ENCODE results near the gene MRPS12. TPM values are rescaled to one million over a fixed set of nuclear protein-coding genes. Genes with fewer than 3 reads are reported as not detected.

MRPS12 gene
- total and polyA plus RNA-seq, 2 of the 13 experiments (the other 11 are each of a cell fraction or from before 2014, with no cell fraction given) = 27.5 to 54.8 TPM

DNA sequence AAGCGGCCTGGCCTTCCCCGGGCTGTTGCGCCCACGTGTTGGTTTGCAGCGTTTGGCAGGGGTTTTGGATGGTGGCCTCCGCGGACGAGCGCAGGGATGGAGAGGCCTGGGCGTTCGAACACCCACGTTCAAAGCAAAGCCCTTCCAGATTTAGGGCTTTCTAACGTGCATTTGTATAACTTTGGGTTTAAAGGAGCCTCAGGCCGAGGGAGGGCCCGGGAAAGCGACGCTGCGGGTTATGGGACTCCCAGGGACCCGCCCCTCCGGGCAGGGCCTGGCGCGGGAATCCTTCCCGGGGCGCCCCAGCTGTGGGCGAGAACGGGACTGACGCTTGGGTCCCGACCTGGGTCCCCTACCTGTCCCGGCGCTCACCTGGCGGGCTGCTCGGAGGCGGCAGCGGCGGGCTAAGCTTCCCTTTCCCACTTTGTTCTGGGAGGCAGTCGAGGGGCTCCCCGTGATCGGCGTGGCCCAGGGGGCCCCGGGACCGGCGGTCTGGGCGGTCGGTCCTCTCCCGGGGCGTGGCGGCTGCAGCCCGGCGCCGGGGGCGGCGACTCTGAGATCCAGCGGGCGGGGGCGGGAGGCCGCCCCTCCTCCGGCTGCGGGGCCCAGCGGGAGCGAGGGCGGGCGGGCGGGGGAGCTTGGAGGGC lies 44.6 kb downstream of the MRPS12 start, which contains the start of gene FBXO17 (continued):
- no peak; the same call in 1 of the 2 replicates for TF ChIP-seq ESRRA (CRISPR knock-in tag; IDR thresholded peaks at IDR 0.05; ENCODE audit: low read depth)
- TF ChIP-seq ZNF383 (CRISPR knock-in tag; IDR thresholded peaks at IDR 0.05; ENCODE audit: borderline replicate concordance) = no peak
- TF ChIP-seq ZNF225 (CRISPR knock-in tag; IDR thresholded peaks at IDR 0.05) = 0 out of 2 replicates have a peak, but pooled peaks have one; percentile 8
- TF ChIP-seq ZNF451 (CRISPR knock-in tag; IDR thresholded peaks at IDR 0.05) = 0 out of 2 replicates have a peak, but pooled peaks have one; percentile 72
- TF ChIP-seq SIN3B (IDR thresholded peaks at IDR 0.05; ENCODE audit: low read length) = no peak
- TF ChIP-seq KDM2A (CRISPR knock-in tag; IDR thresholded peaks at IDR 0.05; ENCODE audit: borderline replicate concordance, low read depth) = peak; percentile 74; the same call in 1 of the 2 replicates
- 0 out of 2 replicates have a peak, but pooled peaks have one; percentile 29 for TF ChIP-seq ZNF616 (CRISPR knock-in tag; IDR thresholded peaks at IDR 0.05; ENCODE audit: low read depth)
- no peak for TF ChIP-seq RBAK (CRISPR knock-in tag; IDR thresholded peaks at IDR 0.05)
- TF ChIP-seq TBX2 (CRISPR knock-in tag; IDR thresholded peaks at IDR 0.05; ENCODE audit: borderline replicate concordance) = peak; percentile 57; the same call in 1 of the 2 replicates
- TF ChIP-seq, protein P1, sequence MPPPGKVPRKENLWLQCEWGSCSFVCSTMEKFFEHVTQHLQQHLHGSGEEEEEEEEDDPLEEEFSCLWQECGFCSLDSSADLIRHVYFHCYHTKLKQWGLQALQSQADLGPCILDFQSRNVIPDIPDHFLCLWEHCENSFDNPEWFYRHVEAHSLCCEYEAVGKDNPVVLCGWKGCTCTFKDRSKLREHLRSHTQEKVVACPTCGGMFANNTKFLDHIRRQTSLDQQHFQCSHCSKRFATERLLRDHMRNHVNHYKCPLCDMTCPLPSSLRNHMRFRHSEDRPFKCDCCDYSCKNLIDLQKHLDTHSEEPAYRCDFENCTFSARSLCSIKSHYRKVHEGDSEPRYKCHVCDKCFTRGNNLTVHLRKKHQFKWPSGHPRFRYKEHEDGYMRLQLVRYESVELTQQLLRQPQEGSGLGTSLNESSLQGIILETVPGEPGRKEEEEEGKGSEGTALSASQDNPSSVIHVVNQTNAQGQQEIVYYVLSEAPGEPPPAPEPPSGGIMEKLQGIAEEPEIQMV (CRISPR knock-in tag; IDR thresholded peaks at IDR 0.05; ENCODE audit: low read depth) = no peak
- peak; percentile 84; the same call in 1 of the 2 replicates for TF ChIP-seq ZNF776 (CRISPR knock-in tag; IDR thresholded peaks at IDR 0.05)
- TF ChIP-seq TBP (CRISPR knock-in tag; IDR thresholded peaks at IDR 0.05) = no peak
- no peak for TF ChIP-seq SMAD1 (CRISPR knock-in tag; IDR thresholded peaks at IDR 0.05; ENCODE audit: borderline replicate concordance, low read depth)
- no peak for TF ChIP-seq SOX6 (IDR thresholded peaks at IDR 0.05)
- peak; percentile 33; the same call in 1 of the 2 replicates for TF ChIP-seq SOX6 (CRISPR knock-in tag; IDR thresholded peaks at IDR 0.05)
- no peak for TF ChIP-seq ZNF703 (CRISPR knock-in tag; IDR thresholded peaks at IDR 0.05; ENCODE audit: borderline replicate concordance)
- TF ChIP-seq ZNF205 (CRISPR knock-in tag; IDR thresholded peaks at IDR 0.05) = no peak
- no peak; the same call in 1 of the 2 replicates for TF ChIP-seq ZNF709 (CRISPR knock-in tag; IDR thresholded peaks at IDR 0.05)
- TF ChIP-seq EHMT2 (IDR thresholded peaks at IDR 0.05; ENCODE audit: borderline replicate concordance, low read depth, low read length) = no peak
- TF ChIP-seq CEBPB (IDR thresholded peaks at IDR 0.05; ENCODE audit: borderline replicate concordance, low read depth, low read length) = no peak
- TF ChIP-seq ZNF263 (CRISPR knock-in tag; IDR thresholded peaks at IDR 0.05) = no peak
- no peak for TF ChIP-seq NCOA1 (CRISPR knock-in tag; IDR thresholded peaks at IDR 0.05)
- no peak for TF ChIP-seq JUNB (CRISPR knock-in tag; IDR thresholded peaks at IDR 0.05; ENCODE audit: borderline replicate concordance)
- TF ChIP-seq, protein P2, sequence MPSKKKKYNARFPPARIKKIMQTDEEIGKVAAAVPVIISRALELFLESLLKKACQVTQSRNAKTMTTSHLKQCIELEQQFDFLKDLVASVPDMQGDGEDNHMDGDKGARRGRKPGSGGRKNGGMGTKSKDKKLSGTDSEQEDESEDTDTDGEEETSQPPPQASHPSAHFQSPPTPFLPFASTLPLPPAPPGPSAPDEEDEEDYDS (CRISPR knock-in tag; IDR thresholded peaks at IDR 0.05) = 0 out of 2 replicates have a peak, but pooled peaks have one; percentile 5
- TF ChIP-seq CBFB (CRISPR knock-in tag; IDR thresholded peaks at IDR 0.05) = no peak
- no peak for TF ChIP-seq ZNF556 (CRISPR knock-in tag; IDR thresholded peaks at IDR 0.05; ENCODE audit: borderline replicate concordance)
- TF ChIP-seq, protein P3, sequence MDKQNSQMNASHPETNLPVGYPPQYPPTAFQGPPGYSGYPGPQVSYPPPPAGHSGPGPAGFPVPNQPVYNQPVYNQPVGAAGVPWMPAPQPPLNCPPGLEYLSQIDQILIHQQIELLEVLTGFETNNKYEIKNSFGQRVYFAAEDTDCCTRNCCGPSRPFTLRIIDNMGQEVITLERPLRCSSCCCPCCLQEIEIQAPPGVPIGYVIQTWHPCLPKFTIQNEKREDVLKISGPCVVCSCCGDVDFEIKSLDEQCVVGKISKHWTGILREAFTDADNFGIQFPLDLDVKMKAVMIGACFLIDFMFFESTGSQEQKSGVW (CRISPR knock-in tag; IDR thresholded peaks at IDR 0.05; ENCODE audit: borderline replicate concordance) = no peak
- 0 out of 2 replicates have a peak, but pooled peaks have one; percentile 14 for TF ChIP-seq PHF20 (CRISPR knock-in tag; IDR thresholded peaks at IDR 0.05)
- TF ChIP-seq ZSCAN30 (CRISPR knock-in tag; IDR thresholded peaks at IDR 0.05) = no peak
- no peak for TF ChIP-seq NR2C2 (CRISPR knock-in tag; IDR thresholded peaks at IDR 0.05; ENCODE audit: borderline replicate concordance)
